Measurements from ENCODE around the gene CA9. TPM values are rescaled to one million over a fixed set of nuclear protein-coding genes. Genes with fewer than 3 reads are reported as not detected.

The CA9 gene
- total RNA-seq, 2 donors from 2014 or later, result 0.73 to 1.1 TPM

Other genes with a start within 250 kb of the CA9 start
- 1 to 10 TPM; 5.1 to 10.0 TPM for gene RUSC2, start 183.8 kb upstream of the CA9 start, total RNA-seq
- gene TESK1, start 68.7 kb upstream of the CA9 start, total RNA-seq, result 10 to 100 TPM; 19.4 to 61.3 TPM
- gene CD72, start 55.5 kb upstream of the CA9 start, total RNA-seq, result 10 to 100 TPM; 11.1 to 16.7 TPM
- 100 to 1,000 TPM in 1 of 2 donors, 10 to 100 TPM in 1; 67.8 to 122 TPM for gene SIT1, start 23.0 kb upstream of the CA9 start, total RNA-seq
- gene RMRP, start 15.9 kb upstream of the CA9 start, total RNA-seq, result 1,000 to 10,000 TPM; 3,566 to 7,483 TPM
- gene CCDC107, start 15.6 kb upstream of the CA9 start, total RNA-seq, result 10 to 100 TPM; 10.2 to 24.4 TPM
- 10 to 100 TPM; 21.6 to 22.8 TPM for gene ARHGEF39, start 8.7 kb upstream of the CA9 start, total RNA-seq
- gene TPM2, start 16.0 kb downstream of the CA9 start, total RNA-seq, result 1 to 10 TPM; 5.2 to 9.3 TPM
- gene TLN1, start 58.3 kb downstream of the CA9 start, total RNA-seq, result 100 to 1,000 TPM; 234 to 334 TPM
- 10 to 100 TPM; 22.8 to 25.3 TPM for gene CREB3, start 58.7 kb downstream of the CA9 start, total RNA-seq
- gene GBA2, start 75.3 kb downstream of the CA9 start, total RNA-seq, result 10 to 100 TPM; 23.4 to 57.6 TPM
- gene RGP1, start 75.4 kb downstream of the CA9 start, total RNA-seq, result 10 to 100 TPM; 18.4 to 35.1 TPM
- under 1 TPM in 1 of 2 donors, not detected in 1; 0.46 TPM for gene MSMP, start 80.3 kb downstream of the CA9 start, total RNA-seq
- 10 to 100 TPM in 1 of 2 donors, 1 to 10 TPM in 1; 6.8 to 16.2 TPM for gene NPR2, start 117.7 kb downstream of the CA9 start, total RNA-seq
- gene SPAG8, start 138.3 kb downstream of the CA9 start, total RNA-seq, result 1 to 10 TPM; 1.0 to 1.3 TPM
- 10 to 100 TPM; 27.2 to 51.8 TPM for gene HINT2, start 141.1 kb downstream of the CA9 start, total RNA-seq
- not detected for gene FAM221B, start 154.8 kb downstream of the CA9 start, total RNA-seq
- 10 to 100 TPM in 1 of 2 donors, 1 to 10 TPM in 1; 4.0 to 11.2 TPM for gene TMEM8B, start 155.3 kb downstream of the CA9 start, total RNA-seq
- not detected for gene OR13J1, start 196.5 kb downstream of the CA9 start, total RNA-seq
- not detected for gene HRCT1, start 232.3 kb downstream of the CA9 start, total RNA-seq
- not detected for gene SPAAR, start 235.6 kb downstream of the CA9 start, total RNA-seq

Measured in activated naive CD4-positive, alpha-beta T cell treated with anti-CD3 and anti-CD28 coated beads, Interleukin-2, amount 50 U/mL, for 72 hours (primary cell).